ENCODE measurements around the gene TRIM68. TPM values are rescaled to one million over a fixed set of nuclear protein-coding genes. Genes with fewer than 3 reads are reported as not detected.

Gene TRIM68
- polyA plus RNA-seq, 4 donors: 19.1 to 22.6 (median 20.7) TPM

- no peak for DNase-seq (ENCODE audit: low read depth in 4 of 4, low spot score in 3 of 4)
Measured at GRCh38 chr11:4607096-4607495, 935 bp downstream of the TRIM68 start.

DNA sequence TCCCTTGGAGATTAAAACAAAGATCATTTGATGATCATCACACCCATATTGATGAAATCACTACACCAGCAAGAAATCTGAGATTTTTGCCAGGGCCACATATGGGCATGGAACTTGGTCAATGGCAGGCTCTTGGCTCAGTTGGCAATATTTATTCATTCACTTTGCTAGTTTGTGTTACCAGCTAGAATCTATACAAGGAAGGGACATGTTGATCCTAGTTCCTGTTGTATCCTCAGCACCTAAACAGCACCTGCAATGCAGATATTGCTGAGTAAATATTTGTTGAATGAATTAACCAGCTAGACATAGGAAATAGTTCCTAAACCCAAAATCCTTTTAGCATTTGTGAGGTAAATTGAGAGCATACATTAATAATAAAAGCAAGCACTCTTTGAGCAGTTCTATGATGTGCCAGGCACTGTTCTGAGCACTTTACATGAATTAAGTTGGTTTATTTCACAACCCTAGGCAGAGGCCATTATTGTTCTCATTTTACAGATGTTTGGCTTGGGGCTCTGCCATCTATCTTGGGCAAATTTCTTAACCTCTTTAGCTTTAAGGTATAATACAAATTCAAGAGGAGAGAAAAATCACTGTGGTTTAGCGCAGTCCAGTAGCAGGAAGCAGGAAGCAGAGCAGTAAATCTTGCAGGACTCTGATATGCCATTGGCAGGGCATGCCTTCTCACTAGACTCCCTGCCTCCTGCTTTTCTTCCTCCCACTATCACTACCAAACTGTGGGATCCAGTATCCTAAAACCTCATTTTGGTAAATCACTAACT lies 1.6 kb downstream of the TRIM68 start:
- no peak for DNase-seq (ENCODE audit: low read depth in 4 of 4, low spot score in 3 of 4)

- no peak for DNase-seq (ENCODE audit: low read depth in 4 of 4, low spot score in 3 of 4)
Measured at GRCh38 chr11:4605057-4605456, 3.0 kb downstream of the TRIM68 start.

DNA sequence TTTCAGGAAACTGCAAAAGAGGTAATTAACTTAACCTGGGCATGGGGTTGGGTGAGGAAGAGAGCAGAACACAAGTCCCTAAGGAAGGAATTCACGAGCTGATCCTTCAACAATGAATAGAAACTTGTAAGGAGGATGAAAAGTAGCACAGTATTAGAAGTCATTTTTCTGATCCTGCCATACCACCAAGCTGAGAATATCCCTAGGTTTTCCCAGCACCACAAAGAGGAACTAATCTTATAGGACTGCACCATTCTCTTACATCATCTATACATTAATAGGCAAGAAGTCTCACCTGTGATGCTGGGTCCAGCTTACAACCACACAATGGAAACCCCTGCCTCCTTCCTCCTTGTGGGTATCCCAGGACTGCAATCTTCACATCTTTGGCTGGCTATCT lies 14.3 kb downstream of the TRIM68 start, which contains the start of gene OR52I1:
Gene OR52I1 (plus strand): TSS at position 301 of the 400 bp plus-strand sequence. CDS start 0 bp downstream, at position 301.
- no peak for DNase-seq (ENCODE audit: low read depth in 4 of 4, low spot score in 3 of 4)

GRCh38 chr11:4589017-4589416 lies 19.0 kb downstream of the TRIM68 start:
- DNase-seq (ENCODE audit: low read depth in 4 of 4, low spot score in 3 of 4): no peak

DNA sequence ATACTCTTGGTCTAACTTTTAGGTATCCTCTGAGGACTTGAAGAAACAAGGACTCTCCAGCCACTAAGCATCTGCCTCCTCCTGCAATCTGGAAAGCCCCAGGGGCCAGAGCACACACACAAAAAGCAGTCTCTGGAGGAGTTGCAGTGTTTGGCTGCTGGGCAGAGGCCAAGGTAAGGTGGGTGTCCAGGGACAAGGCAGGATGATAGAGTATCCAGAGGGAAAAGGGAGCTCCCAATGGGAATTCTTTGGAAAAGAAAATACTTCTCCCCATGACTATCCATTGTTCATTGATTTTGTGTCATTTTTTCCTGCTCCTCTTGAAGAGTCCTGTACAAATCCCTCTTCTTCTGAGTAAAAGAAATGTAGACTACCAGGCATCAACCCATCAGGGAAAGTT lies 26.6 kb downstream of the TRIM68 start, which contains the start of gene OR52I2:
Gene OR52I2 (plus strand): TSS at position 301 of the 400 bp plus-strand sequence.
- DNase-seq (ENCODE audit: low read depth in 4 of 4, low spot score in 3 of 4): no peak

DNA sequence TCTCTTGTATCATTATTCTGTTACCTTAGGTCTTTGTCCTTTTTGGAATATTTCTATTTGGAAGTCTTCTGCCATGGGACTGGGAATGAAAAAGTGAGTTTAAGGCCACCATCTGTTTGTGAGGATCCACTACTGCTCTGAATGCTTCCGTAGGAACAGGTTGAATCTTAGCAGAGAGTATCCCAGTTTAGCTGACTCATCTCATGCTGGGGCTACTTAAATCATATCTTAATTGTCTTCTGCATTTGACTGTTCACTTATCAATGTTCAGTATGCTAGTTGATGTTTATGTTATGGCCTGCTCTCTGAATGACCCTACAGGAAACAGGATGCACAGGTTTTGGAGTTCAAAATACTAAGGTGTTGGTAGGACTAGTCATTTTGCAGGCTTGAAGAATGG lies 27.9 kb downstream of the TRIM68 start:
- no peak for DNase-seq (ENCODE audit: low read depth in 4 of 4, low spot score in 3 of 4)

DNA sequence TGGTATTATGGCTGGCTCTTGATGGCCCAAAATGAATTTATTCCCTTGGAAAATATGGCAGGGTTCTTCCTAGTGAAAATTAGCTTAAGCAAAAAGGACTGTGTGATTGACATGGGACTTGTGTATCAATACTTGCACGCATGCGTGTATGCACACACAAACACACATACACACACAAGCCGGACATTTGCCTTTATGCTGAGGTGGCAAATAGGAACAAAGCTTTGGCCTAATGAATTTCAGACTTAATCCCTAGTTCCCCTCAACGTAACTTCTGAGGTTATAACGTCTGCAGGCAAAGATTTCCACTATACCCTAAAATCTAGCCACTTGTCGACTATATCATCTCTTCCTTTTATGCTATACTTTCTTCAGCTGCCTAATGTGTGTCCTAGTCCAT lies 29.4 kb downstream of the TRIM68 start:
- no peak for DNase-seq (ENCODE audit: low read depth in 4 of 4, low spot score in 3 of 4)

GRCh38 chr11:4577761-4578160 lies 30.3 kb downstream of the TRIM68 start:
- DNase-seq (ENCODE audit: low read depth in 4 of 4, low spot score in 3 of 4): no peak

DNA sequence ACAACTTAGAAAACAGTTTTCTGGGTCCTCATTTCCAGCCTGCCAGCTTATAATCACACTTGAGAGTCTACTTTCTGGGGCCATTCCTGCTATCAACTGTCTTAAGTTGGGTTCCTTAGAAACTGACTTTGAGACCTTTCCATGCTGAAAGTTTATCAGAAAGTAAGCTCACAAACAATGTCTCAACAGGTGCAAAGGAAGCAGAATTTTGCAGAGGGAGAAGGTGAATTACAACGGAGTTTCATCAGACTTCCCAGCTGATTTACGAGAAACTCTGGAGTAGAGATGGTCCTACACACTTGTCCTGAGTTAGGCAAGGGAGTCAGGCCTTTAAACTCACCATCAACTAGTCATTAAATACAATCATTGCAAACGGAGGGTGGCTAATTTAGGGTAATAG lies 31.2 kb downstream of the TRIM68 start:
- DNase-seq (ENCODE audit: low read depth in 4 of 4, low spot score in 3 of 4): no peak

DNA sequence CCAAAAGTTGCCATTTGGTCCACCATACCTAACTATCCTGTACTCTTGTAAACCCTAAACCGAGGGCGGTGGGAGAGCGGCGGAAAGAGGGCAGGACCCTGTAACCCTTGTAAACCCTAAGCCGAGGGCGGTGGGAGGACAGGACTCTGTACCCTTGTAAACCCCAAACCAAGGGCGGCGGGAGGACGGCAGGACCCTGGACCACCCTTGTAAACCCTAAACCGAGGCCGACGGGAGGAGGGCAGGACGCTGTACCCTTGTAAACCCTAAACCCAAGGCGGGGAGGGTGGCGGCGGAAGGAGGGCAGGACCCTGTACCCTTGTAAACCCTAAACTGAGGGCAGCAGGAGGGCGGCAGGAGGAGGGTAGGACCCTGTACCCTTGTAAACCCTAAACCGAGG lies 39.0 kb downstream of the TRIM68 start:
- no peak for DNase-seq (ENCODE audit: low read depth in 4 of 4, low spot score in 3 of 4)

DNA sequence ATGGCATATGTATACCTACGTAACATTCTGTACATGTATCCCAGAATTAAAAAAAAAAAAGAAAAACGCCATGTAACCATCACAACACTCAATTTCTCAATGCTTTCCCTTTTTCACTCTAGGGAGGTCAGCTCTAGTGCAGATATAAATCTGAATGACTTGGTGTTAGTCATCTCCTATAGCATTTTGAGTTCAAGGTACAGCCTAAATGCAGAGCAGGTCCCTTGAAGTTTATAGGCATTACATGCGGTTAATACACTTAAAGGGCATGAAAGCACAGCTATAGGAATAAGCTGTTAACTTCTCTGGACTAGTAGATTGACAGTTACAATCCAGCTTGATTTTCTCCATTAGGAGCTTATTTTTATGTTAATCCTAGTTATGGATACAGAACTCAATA lies 42.7 kb downstream of the TRIM68 start:
- DNase-seq (ENCODE audit: low read depth in 4 of 4, low spot score in 3 of 4): no peak

GRCh38 chr11:4560467-4560866 lies 47.6 kb downstream of the TRIM68 start:
- DNase-seq (ENCODE audit: low read depth in 4 of 4, low spot score in 3 of 4): peak in 2 of 4 donors; percentile 17 to 24

- DNase-seq (ENCODE audit: low read depth in 4 of 4, low spot score in 3 of 4): no peak
Measured at GRCh38 chr11:4559527-4560440, 48.2 kb downstream of the TRIM68 start.

DNA sequence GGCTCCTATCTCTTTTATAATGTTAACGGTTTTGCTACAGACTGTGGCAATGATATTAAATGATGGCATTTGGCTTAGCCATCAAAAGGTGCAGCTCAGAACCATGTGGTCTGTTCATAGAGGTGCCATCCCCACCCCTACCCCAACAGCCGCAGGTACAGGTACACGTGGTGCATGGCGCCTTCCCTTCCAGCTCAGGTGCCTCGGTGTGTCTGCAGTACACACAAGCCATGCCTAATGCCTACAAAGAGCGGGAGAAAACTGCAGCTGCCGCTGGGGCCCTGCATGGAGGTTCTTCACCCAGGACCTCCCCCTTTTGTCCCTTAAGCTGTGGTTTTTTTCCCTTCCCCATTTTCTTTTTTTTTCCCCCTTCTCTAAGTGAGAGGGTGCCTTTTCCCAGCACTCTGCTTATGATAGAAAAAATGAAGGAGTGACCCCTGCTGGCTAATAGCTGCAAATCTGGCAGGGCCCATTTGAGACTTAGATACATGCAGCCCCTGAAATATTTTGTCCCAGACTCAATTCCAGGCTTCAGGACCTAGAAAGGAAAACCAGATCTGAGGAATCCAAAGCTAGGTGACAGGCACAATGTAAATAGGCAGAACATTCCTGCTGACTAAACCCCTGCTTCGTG lies 56.6 kb downstream of the TRIM68 start:
- DNase-seq (ENCODE audit: low read depth in 4 of 4, low spot score in 3 of 4): no peak

Other genes starting within 250 kb of the TRIM68 start
- gene OR52B4, start 239.8 kb downstream of the TRIM68 start, polyA plus RNA-seq (ENCODE audit: insufficient read length in 4 of 4): not detected
- 10 to 100 TPM; 18.5 to 23.2 (median 21.9) TPM for gene TRIM21, start 214.5 kb downstream of the TRIM68 start, polyA plus RNA-seq (ENCODE audit: insufficient read length in 4 of 4)
- gene OR52K2, start 158.9 kb downstream of the TRIM68 start, polyA plus RNA-seq (ENCODE audit: insufficient read length in 4 of 4): not detected
- under 1 TPM; 0.07 to 0.15 (median 0.11) TPM for gene OR52K1, start 125.6 kb downstream of the TRIM68 start, polyA plus RNA-seq (ENCODE audit: insufficient read length in 4 of 4)
- not detected for gene OR52M1, start 63.0 kb downstream of the TRIM68 start, polyA plus RNA-seq (ENCODE audit: insufficient read length in 4 of 4)
- gene OR52I2, start 26.5 kb downstream of the TRIM68 start, polyA plus RNA-seq (ENCODE audit: insufficient read length in 4 of 4): under 1 TPM in 1 of 4 donors, not detected in 3; 0.04 TPM
- gene OR52I1, start 14.2 kb downstream of the TRIM68 start, polyA plus RNA-seq (ENCODE audit: insufficient read length in 4 of 4): under 1 TPM in 1 of 4 donors, not detected in 3; 0.06 TPM
- not detected for gene OR51D1, start 29.2 kb upstream of the TRIM68 start, polyA plus RNA-seq (ENCODE audit: insufficient read length in 4 of 4)
- 1 to 10 TPM; 1.4 to 2.2 (median 1.8) TPM for gene OR51E1, start 35.8 kb upstream of the TRIM68 start, polyA plus RNA-seq (ENCODE audit: insufficient read length in 4 of 4)
- gene OR51E2, start 89.6 kb upstream of the TRIM68 start, polyA plus RNA-seq (ENCODE audit: insufficient read length in 4 of 4): under 1 TPM; 0.64 to 1.00 (median 0.72) TPM
- gene MMP26, start 96.6 kb upstream of the TRIM68 start, polyA plus RNA-seq (ENCODE audit: insufficient read length in 4 of 4): under 1 TPM; 0.19 to 0.74 (median 0.25) TPM
- gene OR51F1, start 161.7 kb upstream of the TRIM68 start, polyA plus RNA-seq (ENCODE audit: insufficient read length in 4 of 4): not detected
- gene OR52R1, start 196.1 kb upstream of the TRIM68 start, polyA plus RNA-seq (ENCODE audit: insufficient read length in 4 of 4): not detected
- not detected for gene OR51F2, start 213.1 kb upstream of the TRIM68 start, polyA plus RNA-seq (ENCODE audit: insufficient read length in 4 of 4)
- gene OR51S1, start 241.0 kb upstream of the TRIM68 start, polyA plus RNA-seq (ENCODE audit: insufficient read length in 4 of 4): not detected

All from right renal pelvis (tissue), 4 donors.